Endothelial cell of umbilical vein (primary cell): ENCODE results near the gene ST13.
"Not testable (repeated sequence)": the region's sequence is repeated elsewhere in the genome, so short reads cannot be mapped to it uniquely, and the experiment has no call there.

Source experiments
- FOS ChIP-seq: IDR thresholded peaks from 2 replicates; pipeline ENCODE4 v1.6.1; 2011; ENCODE audit warnings: mild to moderate bottlenecking, low read length, moderate library complexity, borderline replicate concordance; ENCODE audit not compliant: insufficient read depth
- MYC ChIP-seq: IDR thresholded peaks from one replicate; pipeline ENCODE4 v1.6.1; 2011; ENCODE audit warnings: mild to moderate bottlenecking, low read depth, low read length
- POLR2A ChIP-seq: IDR thresholded peaks from 2 replicates; pipeline ENCODE4 v1.6.1; 2012; ENCODE audit warnings: low read depth, mild to moderate bottlenecking, control low read depth, low read length
- TF ChIP-seq, protein P1 (sequence below), 2 donors: IDR thresholded peaks; 1 replicate in 1 of 2; 2 replicates in 1 of 2; pipeline ENCODE4 v1.5.1; 2011; ENCODE audit warnings: low read length in 2 of 2, mild to moderate bottlenecking in 2 of 2, moderate library complexity in 2 of 2, control low read depth in 1 of 2, inconsistent platforms in 1 of 2, low read depth in 1 of 2; ENCODE audit not compliant: insufficient read depth in 1 of 2; ENCODE audit errors: extremely low read depth in 1 of 2

DNA sequence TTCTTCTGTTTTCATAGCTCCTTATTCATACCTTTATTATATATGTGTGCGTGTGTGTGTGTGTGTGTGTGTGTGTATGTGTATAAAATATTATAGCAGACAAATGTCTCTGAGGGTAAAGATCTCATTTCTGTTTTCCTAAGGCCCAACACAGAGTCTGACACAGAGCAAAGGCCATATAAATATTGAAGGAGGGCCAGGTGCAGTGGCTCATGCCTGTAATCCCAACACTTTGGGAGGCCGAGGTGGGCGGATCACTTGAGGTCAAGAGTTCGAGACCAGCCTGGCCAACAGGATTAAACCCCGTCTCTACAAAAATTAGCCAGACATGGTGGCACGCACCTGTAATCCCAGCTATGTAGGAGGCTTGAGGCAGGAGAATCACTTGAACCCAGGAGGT, 11.9 kb upstream of the ST13 start:
- TF ChIP-seq, protein P1, sequence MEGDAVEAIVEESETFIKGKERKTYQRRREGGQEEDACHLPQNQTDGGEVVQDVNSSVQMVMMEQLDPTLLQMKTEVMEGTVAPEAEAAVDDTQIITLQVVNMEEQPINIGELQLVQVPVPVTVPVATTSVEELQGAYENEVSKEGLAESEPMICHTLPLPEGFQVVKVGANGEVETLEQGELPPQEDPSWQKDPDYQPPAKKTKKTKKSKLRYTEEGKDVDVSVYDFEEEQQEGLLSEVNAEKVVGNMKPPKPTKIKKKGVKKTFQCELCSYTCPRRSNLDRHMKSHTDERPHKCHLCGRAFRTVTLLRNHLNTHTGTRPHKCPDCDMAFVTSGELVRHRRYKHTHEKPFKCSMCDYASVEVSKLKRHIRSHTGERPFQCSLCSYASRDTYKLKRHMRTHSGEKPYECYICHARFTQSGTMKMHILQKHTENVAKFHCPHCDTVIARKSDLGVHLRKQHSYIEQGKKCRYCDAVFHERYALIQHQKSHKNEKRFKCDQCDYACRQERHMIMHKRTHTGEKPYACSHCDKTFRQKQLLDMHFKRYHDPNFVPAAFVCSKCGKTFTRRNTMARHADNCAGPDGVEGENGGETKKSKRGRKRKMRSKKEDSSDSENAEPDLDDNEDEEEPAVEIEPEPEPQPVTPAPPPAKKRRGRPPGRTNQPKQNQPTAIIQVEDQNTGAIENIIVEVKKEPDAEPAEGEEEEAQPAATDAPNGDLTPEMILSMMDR (IDR thresholded peaks at IDR 0.05; ENCODE audit: extremely low read depth in 1 of 2, insufficient read depth in 1 of 2, low read depth in 1 of 2, low read length in 2 of 2): not testable (repeated sequence)
- not testable (repeated sequence) for TF ChIP-seq MYC, POLR2A, FOS
